Endothelial cell of umbilical vein (primary cell): Measurements from ENCODE around the gene RFX2. TPM values are rescaled to one million over a fixed set of nuclear protein-coding genes. Genes with fewer than 3 reads are reported as not detected.

Source experiments
- BruUV-seq: library from RNA; stranded (reverse); fragments of 400-500 nt; replicated peaks from 2 replicates; lab custom pipeline; 2021; lab: Mats Ljungman, UMichigan
- CTCF ChIA-PET: fragments of 300-600, 350-600 bp; sonication (Branson Sonifier 250); formaldehyde crosslinking; loops from one replicate; lab custom pipeline; 2021; ENCODE audit warnings: antibody characterized with exemption, inconsistent platforms; lab: Charles Lee
- POLR2A ChIA-PET: fragments of 300-600, 350-600 bp; sonication (Branson Sonifier 250); formaldehyde crosslinking; loops from one replicate; lab custom pipeline; 2021; ENCODE audit warnings: antibody characterized with exemption, inconsistent platforms; lab: Charles Lee
- DNase-seq: peaks from one replicate; pipeline ENCODE4 v3.0.0-alpha.2; 2011; ENCODE audit warnings: low read depth, low spot score
- FAIRE-seq: peaks from 2 replicates; lab custom pipeline; 2011; peaks lifted over from hg19 to GRCh38; lab: Jason Lieb, UNC
- H2AFZ ChIP-seq: 2 replicates; pipeline ENCODE4 v1.6.0; 2012; ENCODE audit warnings: low read depth, low read length, control low read depth, inconsistent platforms
- H3K27ac ChIP-seq: 2 replicates; pipeline ENCODE4 v1.5.1; 2011; ENCODE audit warnings: low read depth, mild to moderate bottlenecking, control low read depth, low read length, moderate library complexity; ENCODE audit not compliant: insufficient read depth
- H3K27me3 ChIP-seq, 2 experiments: 2 replicates each; pipeline versions ENCODE4 v1.6.0 to v1.6.1; 2011; ENCODE audit warnings: low read length in 2 of 2, mixed read lengths in 1 of 2; ENCODE audit not compliant: control insufficient read depth in 2 of 2, insufficient read depth in 2 of 2
- H3K36me3 ChIP-seq, 2 experiments: 2 replicates in 1 of 2; 3 replicates in 1 of 2; pipeline ENCODE4 v1.5.1; 2011; ENCODE audit warnings: low read length in 2 of 2, mild to moderate bottlenecking in 1 of 2, moderate library complexity in 1 of 2; ENCODE audit not compliant: control insufficient read depth in 2 of 2, insufficient read depth in 2 of 2; ENCODE audit errors: extremely low read depth in 1 of 2
- H3K4me1 ChIP-seq: 3 replicates; pipeline ENCODE4 v1.5.1; 2011; ENCODE audit warnings: mild to moderate bottlenecking, low read length; ENCODE audit not compliant: control insufficient read depth, insufficient read depth; ENCODE audit errors: extremely low read depth
- H3K4me2 ChIP-seq: 2 replicates; pipeline ENCODE4 v1.6.1; 2011; ENCODE audit warnings: low read length, control low read depth, mixed read lengths; ENCODE audit not compliant: insufficient read depth
- H3K4me3 ChIP-seq, 3 experiments: fragments of 200-600 bp in 1 of 3; sonication (generic), shearing (Covaris generic) in 1 of 3; replicated peaks in 1 of 3; 2 replicates each; pipeline ENCODE4 v1.5.1; 2011 to 2016; ENCODE audit warnings: control low read depth in 3 of 3, low read length in 3 of 3, mild to moderate bottlenecking in 2 of 3, inconsistent platforms in 1 of 3, low read depth in 1 of 3, moderate library complexity in 1 of 3; ENCODE audit not compliant: insufficient read depth in 1 of 3
- H3K79me2 ChIP-seq: 2 replicates; pipeline ENCODE4 v1.6.0; 2012; ENCODE audit warnings: low read length, inconsistent platforms; ENCODE audit not compliant: control insufficient read depth, insufficient read depth
- H3K9ac ChIP-seq: replicated peaks from 2 replicates; pipeline ENCODE3; 2011; ENCODE audit warnings: low read length, control low read depth; ENCODE audit not compliant: insufficient read depth; ENCODE audit errors: extremely low read depth
- H3K9me1 ChIP-seq: replicated peaks from 3 replicates; pipeline ENCODE4 v1.6.0; 2011; ENCODE audit warnings: mild to moderate bottlenecking, low read length; ENCODE audit not compliant: control insufficient read depth, insufficient read depth; ENCODE audit errors: extremely low read depth
- H3K9me3 ChIP-seq: replicated peaks from 2 replicates; pipeline ENCODE4 v1.5.1; 2012; ENCODE audit warnings: low read length, inconsistent platforms; ENCODE audit not compliant: control insufficient read depth, insufficient read depth
- H4K20me1 ChIP-seq: replicated peaks from 2 replicates; pipeline ENCODE3; 2011; ENCODE audit warnings: mild to moderate bottlenecking, low read length; ENCODE audit not compliant: control insufficient read depth, insufficient read depth; ENCODE audit errors: extremely low read depth
- GATA2 ChIP-seq: IDR thresholded peaks from 2 replicates; pipeline ENCODE4 v1.7.0; 2011; ENCODE audit warnings: low read depth, mild to moderate bottlenecking, moderate library complexity, mixed read lengths, low read length; ENCODE audit not compliant: insufficient read length, insufficient read depth
- JUN ChIP-seq: IDR thresholded peaks from 2 replicates; pipeline ENCODE4 v1.6.1; 2011; ENCODE audit warnings: borderline replicate concordance, low read depth; ENCODE audit not compliant: insufficient read length, insufficient read depth
- MAX ChIP-seq: IDR thresholded peaks from 2 replicates; pipeline ENCODE4 v1.6.1; 2011; ENCODE audit not compliant: insufficient read depth, insufficient read length
- dilution Hi-C: fragments of 300-500 bp; cut with MboI; formaldehyde crosslinking; loops from one replicate; pipeline ENCODE4 v1.15.0; 2019; ENCODE audit warnings: low sequenced_read_pairs; ENCODE audit not compliant: extremely low pct_ligation_motif_present
- intact Hi-C: fragments of 100-400 bp; cut with micrococcal nuclease; formaldehyde crosslinking; loops from one replicate; pipeline ENCODE4 v1.10.0; 2022
- polyA plus RNA-seq, 4 experiments: library from polyadenylated mRNA; depleted of rRNA in 3 of 4; stranded (reverse) in 3 of 4; unstranded in 1 of 4; fragments of >200 nt; gene quantifications; 2 replicates each; pipeline versions ENCODE4 v1.2.1 to v1.2.3, GENCODE V29; 2011 to 2012; ENCODE audit warnings: missing spikeins in 1 of 4
- total RNA-seq: library from RNA; stranded (reverse); gene quantifications from 2 replicates; pipeline ENCODE4 v1.2.3, GENCODE V29; 2021

RFX2 gene
- total and polyA plus RNA-seq, 2 donors (not counting 3 experiments of a cell fraction or from before 2014, with no cell fraction given): 16.1 to 19.0 TPM

DNA sequence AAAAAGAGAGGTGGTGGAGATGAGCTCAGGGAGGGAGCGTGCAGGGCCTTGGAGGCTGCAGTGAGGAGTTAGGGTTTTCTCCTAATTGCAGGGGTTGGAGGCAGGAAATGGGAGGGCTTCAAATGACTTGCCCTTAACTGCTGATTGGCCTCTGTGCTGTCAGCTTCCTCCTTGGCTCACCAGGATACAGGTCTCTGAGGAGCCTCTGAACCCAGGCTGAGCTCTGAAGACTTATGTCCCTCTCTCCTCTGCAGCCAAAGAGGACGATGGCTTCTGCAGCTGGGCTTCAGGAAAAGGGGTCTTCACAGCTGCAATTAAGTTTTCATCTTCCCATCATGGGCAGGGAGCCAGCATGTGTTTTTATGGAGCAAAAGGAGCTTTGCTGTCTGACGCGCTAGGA, 125.7 kb downstream of the RFX2 start:
- TF ChIP-seq MAX: no peak
- no peak for TF ChIP-seq GATA2
- no peak overlapping the region for H2AFZ ChIP-seq

GRCh38 chr19:5983367-5983955, 126.8 kb downstream of the RFX2 start:
- intact Hi-C loops (loop anchor here (10.0 kb wide), 1 partner anchor 179 kb away; the partner anchor contains the start of gene NRTN), dilution Hi-C loops (no loop called here)
- H2AFZ ChIP-seq: no peak overlapping the region
- peaks cover 8% of the 10 kb centered on the region for H3K79me2 ChIP-seq
- H3K9me3 ChIP-seq: no peaks in the 10 kb centered on the region
- no TSS peak for BruUV-seq
- H3K27me3 ChIP-seq: no peaks in the 10 kb centered on the region
- no peaks in the 10 kb centered on the region for H4K20me1 ChIP-seq
- FAIRE-seq: no peak
- no peak overlapping the region for H3K4me3 ChIP-seq
- TF ChIP-seq JUN: no peak
- H3K36me3 ChIP-seq: no peaks in the 10 kb centered on the region
- no peak for DNase-seq
- H3K4me1 ChIP-seq: peaks cover 27% of the 10 kb centered on the region
- no peak overlapping the region for H3K9ac ChIP-seq
- H3K9me1 ChIP-seq: no peaks in the 10 kb centered on the region
- ChIA-PET POLR2A (no interaction called here), CTCF (interaction anchor here (1.5 to 8.5 kb wide), 7 partner anchors 16 to 179 kb away, joined by 3 to 304 read pairs (median 12); no protein-coding TSS in a partner anchor)
- H3K4me2 ChIP-seq: no peak overlapping the region
- no peak overlapping the region for H3K27ac ChIP-seq

More for the DNA sequence above, 125.7 kb downstream of the RFX2 start:
- H3K4me1 ChIP-seq: peaks cover 17% of the 10 kb centered on the region
- H3K36me3 ChIP-seq: no peaks in the 10 kb centered on the region
- BruUV-seq: no TSS peak
- POLR2A ChIA-PET: no interaction called here
- intact Hi-C loops: loop anchor here (10.0 kb wide), 1 partner anchor 180 kb away; the partner anchor contains the start of gene NRTN
- H3K9me1 ChIP-seq: no peaks in the 10 kb centered on the region
- no peaks in the 10 kb centered on the region for H3K9me3 ChIP-seq
- H3K4me3 ChIP-seq: no peak overlapping the region
- H3K79me2 ChIP-seq: no peaks in the 10 kb centered on the region
- H3K4me2 ChIP-seq: no peak overlapping the region
- no peak overlapping the region for H3K9ac ChIP-seq
- H3K27me3 ChIP-seq: no peaks in the 10 kb centered on the region
- H4K20me1 ChIP-seq: no peaks in the 10 kb centered on the region
- DNase-seq (no peak), FAIRE-seq (no peak)
- CTCF ChIA-PET: interaction anchor here (0.6 to 8.5 kb wide), 10 partner anchors 16 to 369 kb away, joined by 3 to 304 read pairs (median 6); no protein-coding TSS in a partner anchor
- no peak overlapping the region for H3K27ac ChIP-seq
- dilution Hi-C loops: no loop called here
